GM12801 (cell line): Measurements from ENCODE around the gene FAM237B.
A peak's percentile ranks its signal among the peaks of the same experiment; 100 is the strongest.

Experiments
- TF ChIP-seq, protein P1 (sequence below): IDR thresholded peaks from one replicate; pipeline ENCODE4 v1.5.1; 2011; ENCODE audit warnings: control low read depth; ENCODE audit not compliant: insufficient read length; ENCODE audit errors: extremely low read depth

FAM237B gene

DNA sequence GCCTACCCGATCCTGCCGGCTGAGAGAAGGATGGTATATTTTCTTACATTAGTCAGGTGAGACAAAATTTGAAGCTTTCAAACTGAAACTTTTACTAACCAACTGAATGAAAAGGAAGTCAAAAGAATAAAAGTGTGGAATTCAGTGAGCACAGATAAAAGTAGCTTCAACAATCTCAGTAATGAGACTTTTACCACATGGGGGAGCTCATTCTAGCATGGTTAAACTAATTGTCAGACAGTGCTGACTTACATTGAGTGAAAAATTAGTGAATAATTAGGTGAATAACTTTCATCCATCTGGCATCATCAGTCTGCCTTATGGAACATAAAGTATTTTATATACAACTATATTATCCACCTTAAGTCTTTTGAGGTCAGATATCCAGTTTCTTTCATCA is 8.4 kb downstream of the FAM237B start:
- TF ChIP-seq, protein P1, sequence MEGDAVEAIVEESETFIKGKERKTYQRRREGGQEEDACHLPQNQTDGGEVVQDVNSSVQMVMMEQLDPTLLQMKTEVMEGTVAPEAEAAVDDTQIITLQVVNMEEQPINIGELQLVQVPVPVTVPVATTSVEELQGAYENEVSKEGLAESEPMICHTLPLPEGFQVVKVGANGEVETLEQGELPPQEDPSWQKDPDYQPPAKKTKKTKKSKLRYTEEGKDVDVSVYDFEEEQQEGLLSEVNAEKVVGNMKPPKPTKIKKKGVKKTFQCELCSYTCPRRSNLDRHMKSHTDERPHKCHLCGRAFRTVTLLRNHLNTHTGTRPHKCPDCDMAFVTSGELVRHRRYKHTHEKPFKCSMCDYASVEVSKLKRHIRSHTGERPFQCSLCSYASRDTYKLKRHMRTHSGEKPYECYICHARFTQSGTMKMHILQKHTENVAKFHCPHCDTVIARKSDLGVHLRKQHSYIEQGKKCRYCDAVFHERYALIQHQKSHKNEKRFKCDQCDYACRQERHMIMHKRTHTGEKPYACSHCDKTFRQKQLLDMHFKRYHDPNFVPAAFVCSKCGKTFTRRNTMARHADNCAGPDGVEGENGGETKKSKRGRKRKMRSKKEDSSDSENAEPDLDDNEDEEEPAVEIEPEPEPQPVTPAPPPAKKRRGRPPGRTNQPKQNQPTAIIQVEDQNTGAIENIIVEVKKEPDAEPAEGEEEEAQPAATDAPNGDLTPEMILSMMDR = no peak

DNA sequence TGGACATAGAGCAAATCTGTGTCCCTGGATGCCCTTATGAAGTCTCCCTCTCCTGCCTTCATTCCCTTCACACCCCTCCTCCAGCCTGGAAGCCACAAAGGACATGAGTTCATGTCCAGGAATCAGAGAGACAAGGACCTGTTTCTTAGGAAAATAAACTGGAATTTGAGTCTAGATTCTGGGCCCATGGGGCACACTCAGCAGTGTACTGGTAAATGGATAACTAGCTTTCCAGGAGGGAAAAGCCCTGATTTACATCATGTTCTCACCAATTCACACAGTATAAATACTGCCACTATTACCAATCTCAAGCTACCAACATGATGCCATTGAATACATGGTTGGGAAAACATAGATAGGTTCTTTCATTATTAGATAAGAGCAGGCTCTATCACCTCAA is 9.9 kb downstream of the FAM237B start:
- TF ChIP-seq, protein P1 = no peak

DNA sequence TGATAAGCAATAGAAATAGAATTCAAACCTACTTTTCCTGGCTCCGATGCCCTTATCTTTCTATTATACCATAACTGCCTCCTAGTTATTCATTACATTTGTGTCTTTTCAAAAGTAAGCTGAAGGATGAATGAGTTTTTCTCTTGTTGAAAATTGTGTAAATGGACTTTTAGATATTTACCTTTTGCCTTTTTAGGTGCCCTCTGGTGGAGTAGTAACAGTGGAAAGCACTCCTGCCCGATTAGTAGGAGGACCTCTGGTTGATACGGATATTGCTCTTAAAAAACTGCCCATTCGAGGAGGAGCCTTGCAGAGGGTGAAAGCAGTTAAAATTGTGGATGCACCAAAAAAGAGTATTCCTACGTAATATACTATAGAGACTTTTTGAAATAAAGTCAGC is 11.2 kb downstream of the FAM237B start:
- TF ChIP-seq, protein P1 = no peak

DNA sequence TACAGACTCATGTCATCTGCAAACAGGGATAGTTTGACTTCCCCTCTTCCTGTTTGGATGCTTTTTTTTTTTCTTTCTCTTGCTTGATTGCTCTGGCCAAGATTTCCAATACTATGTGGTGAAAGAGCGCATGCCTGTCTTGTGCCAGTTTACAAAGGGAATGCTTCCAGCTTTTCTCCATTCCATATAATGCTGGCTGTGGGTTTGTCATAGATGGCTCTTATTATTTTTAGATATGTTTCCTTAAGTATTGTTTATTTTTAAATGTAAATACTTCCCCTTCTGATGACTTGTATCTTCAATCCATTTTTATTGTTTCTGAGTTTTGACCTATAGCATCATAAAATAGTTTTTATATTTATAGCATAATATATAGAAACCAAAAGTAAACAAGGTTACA is 17.9 kb downstream of the FAM237B start:
- TF ChIP-seq, protein P1 = no peak

DNA sequence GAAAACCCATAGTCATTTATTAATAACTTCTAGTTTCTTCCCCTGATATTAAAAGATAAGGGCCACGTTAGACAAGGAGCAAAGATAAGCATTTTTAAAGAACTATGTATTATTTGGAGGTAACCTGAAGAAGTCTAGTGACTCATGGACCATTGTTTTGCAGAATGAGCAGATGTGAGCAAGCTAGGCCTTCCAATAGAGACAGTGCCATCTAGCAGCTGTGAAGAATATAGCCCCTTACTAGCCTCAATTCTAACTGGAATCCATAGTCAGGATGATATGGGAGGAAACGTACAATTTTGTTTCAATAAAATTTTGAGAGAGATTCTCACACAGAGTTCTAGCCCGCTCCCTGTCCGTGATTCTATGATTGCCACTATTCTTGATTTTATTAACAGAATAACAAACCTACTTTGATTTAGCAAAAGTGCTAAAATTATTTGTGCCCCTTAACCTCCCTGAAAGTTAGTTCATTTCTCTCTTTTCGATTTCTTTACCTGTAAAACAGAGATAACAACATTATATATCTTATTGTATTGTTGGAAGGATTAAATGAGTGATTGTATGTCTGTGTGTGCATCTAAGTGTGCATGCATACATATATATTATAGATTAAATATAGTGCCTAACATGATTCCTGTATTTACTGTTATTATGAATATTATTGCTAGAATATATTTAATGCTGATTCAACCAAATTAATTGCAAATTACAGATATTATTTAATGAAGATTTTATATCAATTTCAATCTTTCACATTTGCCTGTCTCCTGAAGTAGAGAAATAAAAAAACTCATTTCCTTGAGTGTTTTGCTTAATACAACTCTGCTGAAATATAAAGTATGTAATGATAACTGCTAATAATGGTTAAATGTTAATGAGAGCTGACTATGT is 22.7 kb downstream of the FAM237B start:
- TF ChIP-seq, protein P1 = peak; percentile 30

DNA sequence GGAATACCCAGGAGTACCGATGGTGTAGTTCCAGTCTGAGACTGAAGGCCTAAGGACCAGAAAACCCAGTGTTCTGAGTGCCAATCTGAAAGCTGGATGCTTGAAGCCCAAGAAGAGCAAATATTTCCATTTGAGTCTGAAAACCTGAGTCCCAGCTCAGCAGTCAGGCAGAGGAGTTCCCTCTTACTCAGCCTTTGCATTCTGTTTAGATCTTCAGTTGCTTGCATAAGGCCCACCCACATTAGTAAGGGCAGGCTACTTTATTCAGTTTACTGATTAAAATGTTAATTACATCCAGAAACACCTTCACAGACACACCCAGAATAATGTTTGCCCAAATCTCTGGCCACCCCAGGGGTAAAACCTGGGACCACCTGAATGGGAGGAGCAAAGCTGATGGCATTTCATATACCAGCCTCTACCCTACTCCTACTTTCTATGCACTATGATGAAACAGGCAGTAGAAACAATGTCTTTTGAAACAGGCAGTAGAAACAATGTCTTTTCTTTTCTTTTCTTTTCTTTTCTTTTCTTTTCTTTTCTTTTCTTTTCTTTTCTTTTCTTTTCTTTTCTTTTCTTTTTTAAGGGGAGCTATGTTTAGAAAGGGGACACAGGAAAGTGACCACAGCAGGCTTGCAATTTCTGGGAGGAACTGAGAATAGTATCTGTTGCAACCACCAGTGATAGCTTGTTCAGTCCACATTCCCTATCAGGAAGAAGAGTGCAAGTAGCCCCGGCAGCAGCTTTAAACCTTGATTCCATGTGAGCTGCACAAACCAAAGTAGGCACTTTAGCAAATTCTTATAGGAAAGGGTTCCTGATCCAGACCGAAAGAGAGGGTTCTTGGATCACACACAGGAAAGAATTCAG is 30.6 kb downstream of the FAM237B start:
- TF ChIP-seq, protein P1 = no peak

DNA sequence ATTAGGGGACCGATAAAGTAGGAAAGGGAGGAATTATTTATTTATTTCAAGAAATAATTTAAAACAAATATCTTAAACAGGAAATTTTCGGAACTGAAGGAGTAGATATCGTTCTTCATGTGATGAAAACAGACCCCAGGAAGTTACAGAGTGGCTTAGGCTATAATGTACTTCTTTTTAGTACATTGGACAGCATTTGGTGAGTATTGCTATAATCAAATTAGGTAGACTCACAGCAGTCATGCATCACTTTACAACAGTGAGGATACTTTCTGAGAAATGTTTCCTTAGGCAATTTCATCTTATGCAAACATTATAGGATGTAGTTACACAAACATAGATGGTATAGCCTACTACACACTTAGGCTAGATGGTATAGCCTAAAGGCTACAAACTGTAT is 33.0 kb downstream of the FAM237B start:
- TF ChIP-seq, protein P1 = no peak
